HepG2 (cell line): ENCODE data around the gene CDC34. TPM values are rescaled to one million over a fixed set of nuclear protein-coding genes. Genes with fewer than 3 reads are reported as not detected.

ENCODE experiments used
- CCAR2 ChIP-seq: fragments of 200-400 bp; formaldehyde crosslinking; optimal IDR thresholded peaks from 2 replicates; pipeline ENCODE3; 2018; ENCODE audit warnings: low read depth, mild to moderate bottlenecking, low read length, moderate library complexity
- FOXM1 ChIP-seq: sonication (generic); formaldehyde crosslinking; IDR thresholded peaks from 2 replicates; pipeline ENCODE4 v1.5.0; 2020; ENCODE audit warnings: missing genetic modification reagents
- SRSF9 ChIP-seq: fragments of 200-400 bp; formaldehyde crosslinking; IDR thresholded peaks from 2 replicates; pipeline ENCODE4 v1.6.1; 2018; ENCODE audit warnings: borderline replicate concordance, mild to moderate bottlenecking, low read depth, low read length; ENCODE audit not compliant: insufficient read depth, poor library complexity, severe bottlenecking
- TERF1 ChIP-seq: sonication (generic); formaldehyde crosslinking; IDR thresholded peaks from 2 replicates; pipeline ENCODE4 v1.8.0; 2022; ENCODE audit warnings: mild to moderate bottlenecking, missing genetic modification reagents, moderate library complexity
- U2AF1 ChIP-seq: fragments of 200-400 bp; formaldehyde crosslinking; optimal IDR thresholded peaks from 2 replicates; pipeline ENCODE3; 2017; ENCODE audit warnings: mild to moderate bottlenecking, low read depth, low read length
- ZNF337 ChIP-seq: sonication (generic); formaldehyde crosslinking; IDR thresholded peaks from 2 replicates; pipeline ENCODE4 v1.5.1; 2020; ENCODE audit warnings: missing genetic modification reagents, low read depth, mild to moderate bottlenecking, borderline replicate concordance
- ZNF44 ChIP-seq: sonication (generic); formaldehyde crosslinking; IDR thresholded peaks from 2 replicates; pipeline ENCODE4 v1.5.1; 2020; ENCODE audit warnings: mild to moderate bottlenecking, missing genetic modification reagents
- ZNF513 ChIP-seq: sonication (generic); formaldehyde crosslinking; conservative IDR thresholded peaks from 2 replicates; pipeline ENCODE4 v1.5.0; 2020; ENCODE audit warnings: missing genetic modification reagents
- ZNF546 ChIP-seq: sonication (generic); formaldehyde crosslinking; conservative IDR thresholded peaks from 2 replicates; pipeline ENCODE4 v1.8.1; 2023; ENCODE audit warnings: mild to moderate bottlenecking, missing genetic modification reagents
- ZNF567 ChIP-seq: sonication (generic); formaldehyde crosslinking; IDR thresholded peaks from 2 replicates; pipeline ENCODE4 v1.8.1; 2023; ENCODE audit warnings: mild to moderate bottlenecking, missing genetic modification reagents, borderline replicate concordance
- ZNF780A ChIP-seq: sonication (generic); formaldehyde crosslinking; IDR thresholded peaks from 2 replicates; pipeline ENCODE4 v1.8.0; 2022; ENCODE audit warnings: mild to moderate bottlenecking, missing genetic modification reagents, moderate library complexity
- ZSCAN21 ChIP-seq: sonication (generic); formaldehyde crosslinking; IDR thresholded peaks from 2 replicates; pipeline ENCODE4 v1.8.0; 2022; ENCODE audit warnings: mild to moderate bottlenecking, missing genetic modification reagents, moderate library complexity, borderline replicate concordance
- ZSCAN25 ChIP-seq: sonication (generic); formaldehyde crosslinking; IDR thresholded peaks from 2 replicates; pipeline ENCODE4 v1.8.0; 2022; ENCODE audit warnings: mild to moderate bottlenecking, missing genetic modification reagents
- polyA plus RNA-seq, 8 experiments: library from polyadenylated mRNA; depleted of rRNA in 3 of 8; stranded (reverse) in 7 of 8; unstranded in 1 of 8; fragments of >200 nt; fragmentation: Illumina TruSeq in 4 of 8; extraction: Trizol in 4 of 8; gene quantifications; 2 replicates each; pipeline versions ENCODE4 v1.2.1 to v1.2.3, GENCODE V29; 2011 to 2016; ENCODE audit warnings: low read depth in 4 of 8, missing spikeins in 1 of 8, mixed read lengths in 1 of 8; ENCODE audit not compliant: insufficient read depth in 1 of 8
- total RNA-seq, 5 experiments: library from RNA; depleted of rRNA; stranded (reverse); fragments of >200 nt; fragmentation: Illumina TruSeq; extraction: Trizol; gene quantifications; 2 replicates each; pipeline ENCODE4 v1.2.3, GENCODE V29; 2016; ENCODE audit warnings: low read depth in 1 of 5
- TF ChIP-seq, protein P1 (sequence below): fragments of 450-650 bp; IDR thresholded peaks from 2 replicates; pipeline ENCODE4 v1.6.1; 2017; ENCODE audit warnings: mild to moderate bottlenecking
- TF ChIP-seq, protein P2 (sequence below): sonication (generic); formaldehyde crosslinking; IDR thresholded peaks from 2 replicates; pipeline ENCODE4 v1.9.0; 2021; ENCODE audit warnings: missing genetic modification reagents, mild to moderate bottlenecking, borderline replicate concordance
- TF ChIP-seq, protein P3 (sequence below): sonication (generic); formaldehyde crosslinking; IDR thresholded peaks from 2 replicates; pipeline ENCODE4 v1.9.0; 2021; ENCODE audit warnings: missing genetic modification reagents, mild to moderate bottlenecking, borderline replicate concordance
- TF ChIP-seq, protein P4 (sequence below): sonication (generic); formaldehyde crosslinking; IDR thresholded peaks from 2 replicates; pipeline ENCODE4 v1.4.0; 2020; ENCODE audit warnings: missing genetic modification reagents

CDC34 gene
- total and polyA plus RNA-seq, 2 of the 13 experiments (the other 11 are each of a cell fraction or from before 2014, with no cell fraction given), result 138 to 150 TPM

- TF ChIP-seq, protein P1, sequence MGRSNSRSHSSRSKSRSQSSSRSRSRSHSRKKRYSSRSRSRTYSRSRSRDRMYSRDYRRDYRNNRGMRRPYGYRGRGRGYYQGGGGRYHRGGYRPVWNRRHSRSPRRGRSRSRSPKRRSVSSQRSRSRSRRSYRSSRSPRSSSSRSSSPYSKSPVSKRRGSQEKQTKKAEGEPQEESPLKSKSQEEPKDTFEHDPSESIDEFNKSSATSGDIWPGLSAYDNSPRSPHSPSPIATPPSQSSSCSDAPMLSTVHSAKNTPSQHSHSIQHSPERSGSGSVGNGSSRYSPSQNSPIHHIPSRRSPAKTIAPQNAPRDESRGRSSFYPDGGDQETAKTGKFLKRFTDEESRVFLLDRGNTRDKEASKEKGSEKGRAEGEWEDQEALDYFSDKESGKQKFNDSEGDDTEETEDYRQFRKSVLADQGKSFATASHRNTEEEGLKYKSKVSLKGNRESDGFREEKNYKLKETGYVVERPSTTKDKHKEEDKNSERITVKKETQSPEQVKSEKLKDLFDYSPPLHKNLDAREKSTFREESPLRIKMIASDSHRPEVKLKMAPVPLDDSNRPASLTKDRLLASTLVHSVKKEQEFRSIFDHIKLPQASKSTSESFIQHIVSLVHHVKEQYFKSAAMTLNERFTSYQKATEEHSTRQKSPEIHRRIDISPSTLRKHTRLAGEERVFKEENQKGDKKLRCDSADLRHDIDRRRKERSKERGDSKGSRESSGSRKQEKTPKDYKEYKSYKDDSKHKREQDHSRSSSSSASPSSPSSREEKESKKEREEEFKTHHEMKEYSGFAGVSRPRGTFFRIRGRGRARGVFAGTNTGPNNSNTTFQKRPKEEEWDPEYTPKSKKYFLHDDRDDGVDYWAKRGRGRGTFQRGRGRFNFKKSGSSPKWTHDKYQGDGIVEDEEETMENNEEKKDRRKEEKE, result no peak
- no peak for TF ChIP-seq SRSF9
- TF ChIP-seq ZSCAN25, result no peak
- no peak for TF ChIP-seq FOXM1 (CRISPR knock-in tag)
- TF ChIP-seq TERF1 (CRISPR knock-in tag), result no peak
- no peak; the same call in 1 of the 2 replicates for TF ChIP-seq ZSCAN21
- TF ChIP-seq ZNF780A (CRISPR knock-in tag), result no peak
- no peak for TF ChIP-seq ZNF513
- no peak for TF ChIP-seq CCAR2
- peak; percentile 27 for TF ChIP-seq U2AF1
- TF ChIP-seq, protein P2, sequence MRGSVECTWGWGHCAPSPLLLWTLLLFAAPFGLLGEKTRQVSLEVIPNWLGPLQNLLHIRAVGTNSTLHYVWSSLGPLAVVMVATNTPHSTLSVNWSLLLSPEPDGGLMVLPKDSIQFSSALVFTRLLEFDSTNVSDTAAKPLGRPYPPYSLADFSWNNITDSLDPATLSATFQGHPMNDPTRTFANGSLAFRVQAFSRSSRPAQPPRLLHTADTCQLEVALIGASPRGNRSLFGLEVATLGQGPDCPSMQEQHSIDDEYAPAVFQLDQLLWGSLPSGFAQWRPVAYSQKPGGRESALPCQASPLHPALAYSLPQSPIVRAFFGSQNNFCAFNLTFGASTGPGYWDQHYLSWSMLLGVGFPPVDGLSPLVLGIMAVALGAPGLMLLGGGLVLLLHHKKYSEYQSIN (CRISPR knock-in tag), result no peak
- no peak for TF ChIP-seq ZNF546 (CRISPR knock-in tag)
- TF ChIP-seq, protein P3, sequence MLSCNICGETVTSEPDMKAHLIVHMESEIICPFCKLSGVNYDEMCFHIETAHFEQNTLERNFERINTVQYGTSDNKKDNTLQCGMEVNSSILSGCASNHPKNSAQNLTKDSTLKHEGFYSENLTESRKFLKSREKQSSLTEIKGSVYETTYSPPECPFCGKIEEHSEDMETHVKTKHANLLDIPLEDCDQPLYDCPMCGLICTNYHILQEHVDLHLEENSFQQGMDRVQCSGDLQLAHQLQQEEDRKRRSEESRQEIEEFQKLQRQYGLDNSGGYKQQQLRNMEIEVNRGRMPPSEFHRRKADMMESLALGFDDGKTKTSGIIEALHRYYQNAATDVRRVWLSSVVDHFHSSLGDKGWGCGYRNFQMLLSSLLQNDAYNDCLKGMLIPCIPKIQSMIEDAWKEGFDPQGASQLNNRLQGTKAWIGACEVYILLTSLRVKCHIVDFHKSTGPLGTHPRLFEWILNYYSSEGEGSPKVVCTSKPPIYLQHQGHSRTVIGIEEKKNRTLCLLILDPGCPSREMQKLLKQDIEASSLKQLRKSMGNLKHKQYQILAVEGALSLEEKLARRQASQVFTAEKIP (CRISPR knock-in tag), result no peak
- TF ChIP-seq ZNF567 (CRISPR knock-in tag), result no peak
- TF ChIP-seq, protein P4, sequence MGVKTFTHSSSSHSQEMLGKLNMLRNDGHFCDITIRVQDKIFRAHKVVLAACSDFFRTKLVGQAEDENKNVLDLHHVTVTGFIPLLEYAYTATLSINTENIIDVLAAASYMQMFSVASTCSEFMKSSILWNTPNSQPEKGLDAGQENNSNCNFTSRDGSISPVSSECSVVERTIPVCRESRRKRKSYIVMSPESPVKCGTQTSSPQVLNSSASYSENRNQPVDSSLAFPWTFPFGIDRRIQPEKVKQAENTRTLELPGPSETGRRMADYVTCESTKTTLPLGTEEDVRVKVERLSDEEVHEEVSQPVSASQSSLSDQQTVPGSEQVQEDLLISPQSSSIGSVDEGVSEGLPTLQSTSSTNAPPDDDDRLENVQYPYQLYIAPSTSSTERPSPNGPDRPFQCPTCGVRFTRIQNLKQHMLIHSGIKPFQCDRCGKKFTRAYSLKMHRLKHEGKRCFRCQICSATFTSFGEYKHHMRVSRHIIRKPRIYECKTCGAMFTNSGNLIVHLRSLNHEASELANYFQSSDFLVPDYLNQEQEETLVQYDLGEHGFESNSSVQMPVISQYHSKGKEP (CRISPR knock-in tag), result 0 out of 2 replicates have a peak, but pooled peaks have one; percentile 43
- 0 out of 2 replicates have a peak, but pooled peaks have one; percentile 43 for TF ChIP-seq ZNF44 (CRISPR knock-in tag)
- TF ChIP-seq ZNF337 (CRISPR knock-in tag), result no peak; the same call in 1 of the 2 replicates
Observed at GRCh38 chr19:506404-507285, 24.9 kb upstream of the CDC34 start (continued).
